ENCODE data around the gene MED31. TPM values are rescaled to one million over a fixed set of nuclear protein-coding genes. Genes with fewer than 3 reads are reported as not detected.

The MED31 gene
- total RNA-seq, 1 experiment from 2014 or later, result 18.8 TPM

GRCh38 chr17:6674586-6674985 lies 23.2 kb upstream of the MED31 start:
- CTCF ChIA-PET, result no interaction called here

GRCh38 chr17:6671431-6671830 lies 20.0 kb upstream of the MED31 start:
- POLR2A ChIA-PET (ENCODE audit: unreplicated experiment), result no interaction called here
- Histone ChIP-seq H3K36me3 (ENCODE audit: low read depth, low read length) (no peaks in the 10 kb centered on the region), H3K27me3 (ENCODE audit: low read length) (no peaks in the 10 kb centered on the region), H3K79me2 (ENCODE audit: low read length) (no peaks in the 10 kb centered on the region), H3F3A (ENCODE audit: low read length, unreplicated experiment) (no peaks in the 10 kb centered on the region), H2AFZ (ENCODE audit: low read length) (no peak overlapping the region; the same call in 1 of the 2 replicates), H3K4me2 (ENCODE audit: low read length) (peak overlapping the region; percentile 78), H3K4me3 (ENCODE audit: low read length) (no peak overlapping the region), H3K4me1 (ENCODE audit: insufficient read depth, low read length) (peaks cover 31% of the 10 kb centered on the region), H3K9me2 (replicated peaks; ENCODE audit: low read length) (no peaks in the 10 kb centered on the region), H3K27ac (ENCODE audit: low read length) (peak overlapping the region; percentile 94), H4K20me1 (ENCODE audit: low read length) (no peaks in the 10 kb centered on the region), H3K9ac (ENCODE audit: low read length) (peak overlapping the region; percentile 72; the same call in 1 of the 2 replicates), H3K9me3 (ENCODE audit: low read length) (no peaks in the 10 kb centered on the region)
- CTCF ChIA-PET, result no interaction called here
- intact Hi-C loops (cut with micrococcal nuclease), result no loop called here
- DNase-seq (peak; percentile 30), ATAC-seq (no peak; the same call in 1 of the 2 replicates)
- TF ChIP-seq EZH2 (IDR thresholded peaks at IDR 0.05; ENCODE audit: low read length, unreplicated experiment) (no peak), CTCF (conservative IDR thresholded peaks at IDR 0.05; ENCODE audit: low read depth, low read length) (no peak), EZH2phosphoT487 (IDR thresholded peaks at IDR 0.05; ENCODE audit: borderline replicate concordance, low read length) (no peak)
- no TSS peak for BruUV-seq (replicated peaks)

More at GRCh38 chr17:6674586-6674985, 23.2 kb upstream of the MED31 start:
- Histone ChIP-seq H3K9ac (ENCODE audit: low read length) (no peak overlapping the region), H3K79me2 (ENCODE audit: low read length) (no peaks in the 10 kb centered on the region), H3K4me2 (ENCODE audit: low read length) (no peak overlapping the region), H3K36me3 (ENCODE audit: low read depth, low read length) (no peaks in the 10 kb centered on the region), H4K20me1 (ENCODE audit: low read length) (no peaks in the 10 kb centered on the region), H3F3A (ENCODE audit: low read length, unreplicated experiment) (no peaks in the 10 kb centered on the region), H3K9me2 (replicated peaks; ENCODE audit: low read length) (no peaks in the 10 kb centered on the region), H3K9me3 (ENCODE audit: low read length) (no peaks in the 10 kb centered on the region), H3K4me1 (ENCODE audit: insufficient read depth, low read length) (peaks cover 35% of the 10 kb centered on the region), H3K4me3 (ENCODE audit: low read length) (no peak overlapping the region), H2AFZ (ENCODE audit: low read length) (no peak overlapping the region), H3K27ac (ENCODE audit: low read length) (no peak overlapping the region), H3K27me3 (ENCODE audit: low read length) (no peaks in the 10 kb centered on the region)
- POLR2A ChIA-PET (ENCODE audit: unreplicated experiment), result no interaction called here
- no TSS peak for BruUV-seq (replicated peaks)
- intact Hi-C loops (cut with micrococcal nuclease), result no loop called here
- DNase-seq (no peak), ATAC-seq (no peak)
- TF ChIP-seq EZH2phosphoT487 (IDR thresholded peaks at IDR 0.05; ENCODE audit: borderline replicate concordance, low read length), result no peak
- no peak for TF ChIP-seq EZH2 (IDR thresholded peaks at IDR 0.05; ENCODE audit: low read length, unreplicated experiment)
- TF ChIP-seq CTCF (conservative IDR thresholded peaks at IDR 0.05; ENCODE audit: low read depth, low read length), result no peak

- Histone ChIP-seq H3K27me3 (ENCODE audit: low read length) (no peaks in the 10 kb centered on the region), H3K27ac (ENCODE audit: low read length) (peak overlapping the region; percentile 94), H3F3A (ENCODE audit: low read length, unreplicated experiment) (no peaks in the 10 kb centered on the region), H3K79me2 (ENCODE audit: low read length) (no peaks in the 10 kb centered on the region), H3K36me3 (ENCODE audit: low read depth, low read length) (no peaks in the 10 kb centered on the region), H3K9me2 (replicated peaks; ENCODE audit: low read length) (no peaks in the 10 kb centered on the region), H4K20me1 (ENCODE audit: low read length) (no peaks in the 10 kb centered on the region), H2AFZ (ENCODE audit: low read length) (no peak overlapping the region; the same call in 1 of the 2 replicates), H3K4me2 (ENCODE audit: low read length) (peak overlapping the region; percentile 78), H3K9me3 (ENCODE audit: low read length) (no peaks in the 10 kb centered on the region), H3K4me1 (ENCODE audit: insufficient read depth, low read length) (peaks cover 31% of the 10 kb centered on the region), H3K4me3 (ENCODE audit: low read length) (no peak overlapping the region), H3K9ac (ENCODE audit: low read length) (peak overlapping the region; percentile 72)
- intact Hi-C loops (cut with micrococcal nuclease), result no loop called here
- CTCF ChIA-PET, result no interaction called here
- DNase-seq, result no peak
- TF ChIP-seq EZH2phosphoT487 (IDR thresholded peaks at IDR 0.05; ENCODE audit: borderline replicate concordance, low read length) (no peak), CTCF (conservative IDR thresholded peaks at IDR 0.05; ENCODE audit: low read depth, low read length) (no peak), EZH2 (IDR thresholded peaks at IDR 0.05; ENCODE audit: low read length, unreplicated experiment) (no peak)
- POLR2A ChIA-PET (ENCODE audit: unreplicated experiment), result no interaction called here
- BruUV-seq (replicated peaks), result no TSS peak
- ATAC-seq, result no peak
These were observed 19.6 kb upstream of the MED31 start for GRCh38 chr17:6670999-6671398.

Measured in PC-3 (cell line).